IMR-90 (cell line): ENCODE measurements around the gene DOCK1. TPM values are rescaled to one million over a fixed set of nuclear protein-coding genes. Genes with fewer than 3 reads are reported as not detected.

Source experiments
- ATAC-seq: fragments of 200-7000 bp; cut with Tn5 transposase; 2 replicates; pipeline ENCODE4 v1.9.1; 2020; ENCODE audit warnings: low read depth, mild to moderate bottlenecking, moderate library complexity
- BruUV-seq: library from RNA; stranded (reverse); fragments of 400-500 nt; replicated peaks from 2 replicates; lab custom pipeline; 2021; lab: Mats Ljungman, UMichigan
- CTCF ChIA-PET: fragments of 300-600 bp; formaldehyde crosslinking; extraction: SDS; loops from one replicate; lab custom pipeline; 2021; ENCODE audit warnings: antibody characterized with exemption; lab: Yijun Ruan, JAX
- POLR2A ChIA-PET: fragments of 300-600 bp; sonication (Branson Sonifier 250); formaldehyde crosslinking; loops from one replicate; lab custom pipeline; 2022; ENCODE audit warnings: antibody characterized with exemption; ENCODE audit not compliant: unreplicated experiment; lab: Charles Lee
- DNase-seq: peaks from one replicate; pipeline ENCODE4 v3.0.0; 2013
- H2AFZ ChIP-seq: replicated peaks from 2 replicates; pipeline ENCODE3; 2013; ENCODE audit warnings: low read length, mild to moderate bottlenecking; ENCODE audit not compliant: poor library complexity
- H2AK5ac ChIP-seq: 2 replicates; pipeline ENCODE4 v1.6.1; 2013; ENCODE audit warnings: low read depth, low read length, inconsistent platforms
- H2AK9ac ChIP-seq: replicated peaks from 2 replicates; pipeline ENCODE3; 2013; ENCODE audit warnings: mild to moderate bottlenecking, low read depth, low read length, moderate library complexity; ENCODE audit not compliant: poor library complexity
- H2BK120ac ChIP-seq: 2 replicates; pipeline ENCODE4 v1.6.1; 2013; ENCODE audit warnings: low read depth, low read length, inconsistent platforms
- H2BK15ac ChIP-seq: 3 replicates; pipeline ENCODE4 v1.6.1; 2013; ENCODE audit warnings: low read depth, low read length, inconsistent platforms
- H2BK20ac ChIP-seq: 2 replicates; pipeline ENCODE4 v1.6.1; 2013; ENCODE audit warnings: low read depth, mild to moderate bottlenecking, inconsistent platforms, low read length, moderate library complexity
- H2BK5ac ChIP-seq: 2 replicates; pipeline ENCODE4 v1.6.1; 2013; ENCODE audit warnings: mild to moderate bottlenecking, low read depth, low read length, inconsistent platforms; ENCODE audit not compliant: poor library complexity, severe bottlenecking
- H3K14ac ChIP-seq: replicated peaks from 2 replicates; pipeline ENCODE4 v1.6.1; 2013; ENCODE audit warnings: low read depth, low read length, inconsistent platforms
- H3K18ac ChIP-seq: 2 replicates; pipeline ENCODE4 v1.6.1; 2013; ENCODE audit warnings: low read depth, low read length, control low read depth
- H3K23ac ChIP-seq: 2 replicates; pipeline ENCODE4 v1.6.1; 2013; ENCODE audit warnings: low read depth, low read length, inconsistent platforms
- H3K27ac ChIP-seq: 2 replicates; pipeline ENCODE4 v1.5.1; 2013; ENCODE audit warnings: mild to moderate bottlenecking, control low read depth, low read length; ENCODE audit not compliant: insufficient read depth
- H3K27me3 ChIP-seq: 2 replicates; pipeline ENCODE4 v1.6.1; 2013; ENCODE audit warnings: low read length; ENCODE audit not compliant: control insufficient read depth, insufficient read depth
- H3K36me3 ChIP-seq: 2 replicates; pipeline ENCODE4 v1.6.1; 2013; ENCODE audit warnings: low read length, mixed read lengths; ENCODE audit not compliant: control insufficient read depth, insufficient read depth
- H3K4ac ChIP-seq: 2 replicates; pipeline ENCODE4 v1.6.1; 2013; ENCODE audit warnings: low read depth, low read length, inconsistent platforms
- H3K4me1 ChIP-seq: 2 replicates; pipeline ENCODE4 v1.6.1; 2013; ENCODE audit warnings: low read length, mixed read lengths; ENCODE audit not compliant: control insufficient read depth, insufficient read depth
- H3K4me2 ChIP-seq: 2 replicates; pipeline ENCODE4 v1.6.1; 2013; ENCODE audit warnings: low read depth, mild to moderate bottlenecking, control low read depth, low read length, moderate library complexity
- H3K4me3 ChIP-seq: 2 replicates; pipeline ENCODE4 v1.5.1; 2013; ENCODE audit warnings: low read depth, mild to moderate bottlenecking, control low read depth, low read length, moderate library complexity; ENCODE audit not compliant: insufficient read depth
- H3K56ac ChIP-seq: 2 replicates; pipeline ENCODE4 v1.6.1; 2013; ENCODE audit warnings: low read length, inconsistent platforms; ENCODE audit not compliant: insufficient read depth; ENCODE audit errors: extremely low read depth
- H3K79me1 ChIP-seq, 2 experiments: 2 replicates each; pipeline ENCODE4 v1.6.1; 2013; ENCODE audit warnings: low read length in 2 of 2, inconsistent platforms in 1 of 2, low read depth in 1 of 2
- H3K9ac ChIP-seq: 2 replicates; pipeline ENCODE4 v1.6.1; 2013; ENCODE audit warnings: low read depth, low read length, control low read depth
- H3K9me1 ChIP-seq: 2 replicates; pipeline ENCODE4 v1.6.1; 2013; ENCODE audit warnings: low read length, inconsistent platforms; ENCODE audit not compliant: insufficient read depth
- H3K9me3 ChIP-seq: 2 replicates; pipeline ENCODE4 v1.6.1; 2013; ENCODE audit warnings: low read length; ENCODE audit not compliant: control insufficient read depth, insufficient read depth
- H4K20me1 ChIP-seq: 2 replicates; pipeline ENCODE4 v1.6.1; 2013; ENCODE audit warnings: low read length, inconsistent platforms; ENCODE audit not compliant: insufficient read depth
- H4K5ac ChIP-seq: 2 replicates; pipeline ENCODE4 v1.6.1; 2013; ENCODE audit warnings: mild to moderate bottlenecking, low read depth, low read length, control low read depth
- H4K8ac ChIP-seq, 2 experiments: 2 replicates each; pipeline ENCODE4 v1.6.1; 2013; ENCODE audit warnings: low read depth in 2 of 2, low read length in 2 of 2, control low read depth in 1 of 2, inconsistent platforms in 1 of 2
- H4K91ac ChIP-seq: 2 replicates; pipeline ENCODE4 v1.6.1; 2013; ENCODE audit warnings: low read depth, low read length, inconsistent platforms; ENCODE audit not compliant: insufficient read depth
- BHLHE40 ChIP-seq: fragments of 150-350 bp; IDR thresholded peaks from 2 replicates; pipeline ENCODE4 v1.6.1; 2016; ENCODE audit warnings: mild to moderate bottlenecking, low read depth, low read length
- CEBPB ChIP-seq: IDR thresholded peaks from 2 replicates; pipeline ENCODE4 v1.6.1; 2012; ENCODE audit warnings: low read depth, low read length, improper control_type of control experiment
- CHD1 ChIP-seq: IDR thresholded peaks from 2 replicates; pipeline ENCODE4 v1.6.1; 2012; ENCODE audit warnings: low read depth, low read length, improper control_type of control experiment
- FOS ChIP-seq: fragments of 150-350 bp; IDR thresholded peaks from 2 replicates; pipeline ENCODE4 v1.6.1; 2016; ENCODE audit warnings: low read depth, low read length
- MAFK ChIP-seq: IDR thresholded peaks from 2 replicates; pipeline ENCODE4 v1.6.1; 2012; ENCODE audit warnings: low read depth, low read length, improper control_type of control experiment
- MAZ ChIP-seq: IDR thresholded peaks from 2 replicates; pipeline ENCODE4 v1.6.1; 2012; ENCODE audit warnings: low read depth, mild to moderate bottlenecking, low read length, improper control_type of control experiment, moderate library complexity, borderline replicate concordance
- MXI1 ChIP-seq: IDR thresholded peaks from 2 replicates; pipeline ENCODE4 v1.6.1; 2012; ENCODE audit warnings: low read depth, mild to moderate bottlenecking, low read length, moderate library complexity, borderline replicate concordance
- NFE2L2 ChIP-seq: fragments of 150-350 bp; IDR thresholded peaks from 2 replicates; pipeline ENCODE4 v1.6.1; 2016; ENCODE audit warnings: low read depth, mild to moderate bottlenecking, low read length
- POLR2A ChIP-seq: IDR thresholded peaks from 2 replicates; pipeline ENCODE4 v1.6.1; 2012; ENCODE audit warnings: mild to moderate bottlenecking, low read depth, low read length
- RAD21 ChIP-seq: IDR thresholded peaks from 2 replicates; pipeline ENCODE4 v1.6.1; 2012; ENCODE audit warnings: low read length, improper control_type of control experiment
- RCOR1 ChIP-seq: IDR thresholded peaks from 2 replicates; pipeline ENCODE4 v1.6.1; 2012; ENCODE audit warnings: mild to moderate bottlenecking, low read length, improper control_type of control experiment; ENCODE audit not compliant: insufficient replicate concordance
- RFX5 ChIP-seq: IDR thresholded peaks from 2 replicates; pipeline ENCODE4 v1.8.0; 2012; ENCODE audit warnings: low read depth, mild to moderate bottlenecking, low read length, moderate library complexity
- SMC3 ChIP-seq: fragments of 150-350 bp; IDR thresholded peaks from 2 replicates; pipeline ENCODE4 v1.6.1; 2016; ENCODE audit warnings: low read depth, mild to moderate bottlenecking, antibody characterized with exemption, low read length, moderate library complexity
- USF2 ChIP-seq: fragments of 150-350 bp; IDR thresholded peaks from 2 replicates; pipeline ENCODE4 v1.6.1; 2017; ENCODE audit warnings: mild to moderate bottlenecking, antibody characterized with exemption, low read length, low read depth
- WGBS, 2 experiments: methylation state at CpG; one replicate each; pipeline versions ENCODE4 v1.1.5 to v1.1.7; 2013; ENCODE audit warnings: missing lambda C conversion rate in 2 of 2; ENCODE audit not compliant: insufficient read length in 1 of 2; ENCODE audit errors: extremely low coverage in 2 of 2; 5-methylcytosine and 5-hydroxymethylcytosine counted together
- dilution Hi-C: fragments of 300-500 bp; cut with HindIII; formaldehyde crosslinking; loops from one replicate; pipeline ENCODE4 v1.14.3; 2018; ENCODE audit warnings: low sequenced_read_pairs; ENCODE audit not compliant: unreplicated experiment
- in situ Hi-C: fragments of 300-500 bp; cut with MboI; formaldehyde crosslinking; loops from 3 replicates; pipeline ENCODE4 v1.14.3; 2019; ENCODE audit warnings: low sequenced_read_pairs, inconsistent platforms, mixed read lengths
- intact Hi-C: fragments of 100-400 bp; cut with micrococcal nuclease; formaldehyde crosslinking; loops from 2 replicates; pipeline ENCODE4 v1.10.0; 2022
- polyA plus RNA-seq, 3 experiments: library from polyadenylated mRNA; depleted of rRNA; stranded (reverse); fragments of >200 nt; gene quantifications; 2 replicates each; pipeline ENCODE4 v1.2.3, GENCODE V29; 2012; ENCODE audit warnings: low replicate concordance in 1 of 3
- total RNA-seq: library from RNA; depleted of rRNA; stranded (reverse); fragments of >200 nt; gene quantifications from 2 replicates; pipeline ENCODE4 v1.2.3, GENCODE V29; 2012
- TF ChIP-seq, protein P1 (sequence below): fragments of 150-350 bp; IDR thresholded peaks from 2 replicates; pipeline ENCODE4 v1.6.1; 2016; ENCODE audit warnings: low read depth, mild to moderate bottlenecking, low read length, moderate library complexity, borderline replicate concordance
- TF ChIP-seq, protein P2 (sequence below): conservative IDR thresholded peaks from 2 replicates; pipeline ENCODE4 v1.5.1; 2012; ENCODE audit warnings: mild to moderate bottlenecking, low read depth, low read length, improper control_type of control experiment

DOCK1 gene
- total and polyA plus RNA-seq, 2 of the 4 experiments (the other 2 are of a cell fraction): 28.2 to 71.0 TPM

DNA sequence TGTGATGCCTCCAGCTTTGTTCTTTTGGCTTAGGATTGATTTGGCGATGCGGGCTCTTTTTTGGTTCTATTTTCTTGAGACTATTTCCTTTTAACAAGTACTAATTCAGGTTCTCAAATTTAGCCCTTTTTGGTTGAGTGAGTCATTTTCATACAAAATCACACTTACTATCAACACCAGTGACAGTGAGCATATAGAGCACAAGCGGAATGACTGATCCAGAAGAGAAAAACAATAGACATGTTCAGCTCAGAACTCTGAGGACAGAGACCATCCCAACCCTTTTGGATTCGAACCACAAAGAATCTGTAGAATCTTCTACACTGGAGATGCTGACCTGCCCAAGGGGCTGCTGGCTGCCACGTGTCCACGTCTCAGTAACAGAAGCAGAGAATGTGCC lies 347.6 kb downstream of the DOCK1 start:
- Histone ChIP-seq H3K4me3 (no peak overlapping the region), H2BK120ac (no peak overlapping the region), H4K5ac (no peak overlapping the region), H3K9ac (no peak overlapping the region), H2BK15ac (no peak overlapping the region), H3K4me1 (no peaks in the 10 kb centered on the region), H3K9me3 (no peaks in the 10 kb centered on the region), H3K36me3 (peaks cover 13% of the 10 kb centered on the region), H3K56ac (no peak overlapping the region), H3K23ac (no peak overlapping the region), H3K9me1 (peaks cover 11% of the 10 kb centered on the region), H4K8ac (no peak overlapping the region), H3K79me1 (peaks cover 3 to 23% of the 10 kb centered on the region in 2 experiments; a peak in 3 of 4 replicates), H3K27me3 (no peaks in the 10 kb centered on the region), H2AK5ac (no peak overlapping the region), H3K4me2 (no peak overlapping the region), H2BK5ac (no peak overlapping the region), H3K18ac (no peak overlapping the region), H2AK9ac (no peak overlapping the region), H4K20me1 (peaks cover 6% of the 10 kb centered on the region; the same call in 1 of the 2 replicates), H2AFZ (no peak overlapping the region), H3K14ac (no peak overlapping the region), H3K4ac (no peak overlapping the region), H3K27ac (no peak overlapping the region), H4K91ac (no peak overlapping the region), H2BK20ac (no peak overlapping the region)
- in situ Hi-C loops: no loop called here
- TF ChIP-seq, protein P1, sequence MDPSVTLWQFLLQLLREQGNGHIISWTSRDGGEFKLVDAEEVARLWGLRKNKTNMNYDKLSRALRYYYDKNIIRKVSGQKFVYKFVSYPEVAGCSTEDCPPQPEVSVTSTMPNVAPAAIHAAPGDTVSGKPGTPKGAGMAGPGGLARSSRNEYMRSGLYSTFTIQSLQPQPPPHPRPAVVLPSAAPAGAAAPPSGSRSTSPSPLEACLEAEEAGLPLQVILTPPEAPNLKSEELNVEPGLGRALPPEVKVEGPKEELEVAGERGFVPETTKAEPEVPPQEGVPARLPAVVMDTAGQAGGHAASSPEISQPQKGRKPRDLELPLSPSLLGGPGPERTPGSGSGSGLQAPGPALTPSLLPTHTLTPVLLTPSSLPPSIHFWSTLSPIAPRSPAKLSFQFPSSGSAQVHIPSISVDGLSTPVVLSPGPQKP: no peak
- TF ChIP-seq BHLHE40 (no peak), CEBPB (no peak), MAZ (no peak), POLR2A (no peak), USF2 (no peak), RCOR1 (no peak), FOS (no peak), CHD1 (no peak), SMC3 (no peak), RAD21 (no peak), RFX5 (no peak), MAFK (no peak), MXI1 (no peak), NFE2L2 (no peak)
- TF ChIP-seq, protein P2, sequence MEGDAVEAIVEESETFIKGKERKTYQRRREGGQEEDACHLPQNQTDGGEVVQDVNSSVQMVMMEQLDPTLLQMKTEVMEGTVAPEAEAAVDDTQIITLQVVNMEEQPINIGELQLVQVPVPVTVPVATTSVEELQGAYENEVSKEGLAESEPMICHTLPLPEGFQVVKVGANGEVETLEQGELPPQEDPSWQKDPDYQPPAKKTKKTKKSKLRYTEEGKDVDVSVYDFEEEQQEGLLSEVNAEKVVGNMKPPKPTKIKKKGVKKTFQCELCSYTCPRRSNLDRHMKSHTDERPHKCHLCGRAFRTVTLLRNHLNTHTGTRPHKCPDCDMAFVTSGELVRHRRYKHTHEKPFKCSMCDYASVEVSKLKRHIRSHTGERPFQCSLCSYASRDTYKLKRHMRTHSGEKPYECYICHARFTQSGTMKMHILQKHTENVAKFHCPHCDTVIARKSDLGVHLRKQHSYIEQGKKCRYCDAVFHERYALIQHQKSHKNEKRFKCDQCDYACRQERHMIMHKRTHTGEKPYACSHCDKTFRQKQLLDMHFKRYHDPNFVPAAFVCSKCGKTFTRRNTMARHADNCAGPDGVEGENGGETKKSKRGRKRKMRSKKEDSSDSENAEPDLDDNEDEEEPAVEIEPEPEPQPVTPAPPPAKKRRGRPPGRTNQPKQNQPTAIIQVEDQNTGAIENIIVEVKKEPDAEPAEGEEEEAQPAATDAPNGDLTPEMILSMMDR: no peak
- 100% methylated on average over 1 of the region's 6 CpGs; no CpG with 5 or more reads in 1 of the 2 experiments for WGBS, 2 experiments
- no peak for DNase-seq
- BruUV-seq: no TSS peak
- dilution Hi-C loops: no loop called here
- intact Hi-C loops: no loop called here
- no peak for ATAC-seq
- ChIA-PET POLR2A (no interaction called here), CTCF (interaction anchor here (2.1 kb wide), 1 partner anchor 10 kb away, joined by 10 read pairs; no protein-coding TSS in a partner anchor)
